ENCODE data around the gene NEB. TPM values are rescaled to one million over a fixed set of nuclear protein-coding genes. Genes with fewer than 3 reads are reported as not detected.

Gene NEB
- total RNA-seq, 1 donor from 2014 or later, result 1.0 TPM

DNA sequence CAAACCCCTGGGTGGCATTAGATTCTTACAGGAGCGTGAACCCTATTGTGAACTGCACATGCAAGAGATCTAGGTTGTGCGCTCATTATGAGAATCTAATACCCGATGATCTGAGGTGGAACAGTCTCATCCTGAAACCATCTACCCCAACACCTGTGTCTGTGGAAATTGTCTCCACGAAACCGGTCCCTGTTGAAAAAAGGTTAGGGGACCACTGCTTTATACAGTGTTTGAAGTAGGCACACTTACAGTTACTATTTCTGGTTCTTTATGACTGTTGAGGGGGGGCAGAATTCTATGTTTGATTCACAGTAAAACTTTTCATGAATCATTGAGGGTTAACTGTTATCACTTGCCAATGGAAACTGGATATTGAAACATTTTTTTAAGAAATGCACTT lies 252.5 kb downstream of the NEB start:
- Mint-ChIP-seq H3K4me3 (ENCODE audit: unreplicated experiment) (no peak overlapping the region), H3K36me3 (ENCODE audit: low read depth) (peaks cover 17% of the 10 kb centered on the region), H3K27me3 (ENCODE audit: low read depth) (no peaks in the 10 kb centered on the region), H3K27ac (ENCODE audit: unreplicated experiment) (no peak overlapping the region), H3K9me3 (ENCODE audit: low read depth) (no peaks in the 10 kb centered on the region), H3K4me1 (ENCODE audit: low read depth) (no peaks in the 10 kb centered on the region)
- DNase-seq (ENCODE audit: low spot score), result no peak
- TF ChIP-seq, protein P1, sequence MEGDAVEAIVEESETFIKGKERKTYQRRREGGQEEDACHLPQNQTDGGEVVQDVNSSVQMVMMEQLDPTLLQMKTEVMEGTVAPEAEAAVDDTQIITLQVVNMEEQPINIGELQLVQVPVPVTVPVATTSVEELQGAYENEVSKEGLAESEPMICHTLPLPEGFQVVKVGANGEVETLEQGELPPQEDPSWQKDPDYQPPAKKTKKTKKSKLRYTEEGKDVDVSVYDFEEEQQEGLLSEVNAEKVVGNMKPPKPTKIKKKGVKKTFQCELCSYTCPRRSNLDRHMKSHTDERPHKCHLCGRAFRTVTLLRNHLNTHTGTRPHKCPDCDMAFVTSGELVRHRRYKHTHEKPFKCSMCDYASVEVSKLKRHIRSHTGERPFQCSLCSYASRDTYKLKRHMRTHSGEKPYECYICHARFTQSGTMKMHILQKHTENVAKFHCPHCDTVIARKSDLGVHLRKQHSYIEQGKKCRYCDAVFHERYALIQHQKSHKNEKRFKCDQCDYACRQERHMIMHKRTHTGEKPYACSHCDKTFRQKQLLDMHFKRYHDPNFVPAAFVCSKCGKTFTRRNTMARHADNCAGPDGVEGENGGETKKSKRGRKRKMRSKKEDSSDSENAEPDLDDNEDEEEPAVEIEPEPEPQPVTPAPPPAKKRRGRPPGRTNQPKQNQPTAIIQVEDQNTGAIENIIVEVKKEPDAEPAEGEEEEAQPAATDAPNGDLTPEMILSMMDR (IDR thresholded peaks at IDR 0.05), result no peak

DNA sequence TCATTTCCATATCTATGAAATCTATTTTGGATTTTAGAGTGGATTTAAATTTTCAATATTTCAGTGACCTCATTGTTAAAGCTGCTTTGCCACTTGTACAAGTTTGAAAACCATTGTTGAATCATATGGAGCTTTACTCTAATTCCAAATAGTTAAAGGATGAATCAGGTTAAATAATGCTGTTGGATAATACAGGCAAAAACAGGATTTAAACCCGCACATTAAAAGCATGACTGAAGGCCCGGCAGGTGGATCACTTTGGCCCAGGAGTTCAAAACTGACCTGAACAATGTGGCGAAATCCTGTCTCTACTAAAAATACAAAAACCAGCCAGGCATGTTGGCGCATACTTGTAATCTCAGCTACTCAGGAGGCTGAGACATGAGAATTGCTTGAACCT lies 256.3 kb downstream of the NEB start:
- no peak for DNase-seq (ENCODE audit: low spot score)
- Mint-ChIP-seq H3K9me3 (ENCODE audit: low read depth) (no peaks in the 10 kb centered on the region), H3K36me3 (ENCODE audit: low read depth) (peaks cover 18% of the 10 kb centered on the region), H3K4me1 (ENCODE audit: low read depth) (no peaks in the 10 kb centered on the region), H3K27ac (ENCODE audit: unreplicated experiment) (no peak overlapping the region), H3K4me3 (ENCODE audit: unreplicated experiment) (no peak overlapping the region), H3K27me3 (ENCODE audit: low read depth) (no peaks in the 10 kb centered on the region)
- TF ChIP-seq, protein P1 (IDR thresholded peaks at IDR 0.05), result no peak

DNA sequence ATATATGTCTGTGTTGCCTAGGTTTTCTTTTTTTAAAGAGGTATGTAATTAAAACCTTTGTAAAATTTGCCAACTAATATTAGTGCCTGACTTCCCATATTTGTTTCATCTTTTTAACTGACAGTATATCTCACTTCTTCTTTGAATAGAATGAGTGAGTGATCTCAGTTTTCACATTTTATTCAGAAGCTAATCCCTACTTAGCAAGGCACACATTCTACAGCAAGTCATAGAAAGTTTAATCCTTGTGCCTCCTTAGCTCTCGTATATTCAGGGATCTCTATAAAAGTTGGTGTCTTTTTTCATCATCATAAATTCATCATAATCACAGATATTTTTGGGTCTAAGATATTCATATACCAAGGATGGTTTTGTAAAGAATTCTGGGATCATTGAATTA lies 258.0 kb downstream of the NEB start:
- Mint-ChIP-seq H3K4me1 (ENCODE audit: low read depth) (no peaks in the 10 kb centered on the region), H3K4me3 (ENCODE audit: unreplicated experiment) (no peak overlapping the region), H3K27ac (ENCODE audit: unreplicated experiment) (no peak overlapping the region), H3K27me3 (ENCODE audit: low read depth) (no peaks in the 10 kb centered on the region), H3K9me3 (ENCODE audit: low read depth) (peaks cover 2% of the 10 kb centered on the region), H3K36me3 (ENCODE audit: low read depth) (peaks cover 28% of the 10 kb centered on the region)
- no peak for DNase-seq (ENCODE audit: low spot score)
- TF ChIP-seq, protein P1 (IDR thresholded peaks at IDR 0.05), result no peak

DNA sequence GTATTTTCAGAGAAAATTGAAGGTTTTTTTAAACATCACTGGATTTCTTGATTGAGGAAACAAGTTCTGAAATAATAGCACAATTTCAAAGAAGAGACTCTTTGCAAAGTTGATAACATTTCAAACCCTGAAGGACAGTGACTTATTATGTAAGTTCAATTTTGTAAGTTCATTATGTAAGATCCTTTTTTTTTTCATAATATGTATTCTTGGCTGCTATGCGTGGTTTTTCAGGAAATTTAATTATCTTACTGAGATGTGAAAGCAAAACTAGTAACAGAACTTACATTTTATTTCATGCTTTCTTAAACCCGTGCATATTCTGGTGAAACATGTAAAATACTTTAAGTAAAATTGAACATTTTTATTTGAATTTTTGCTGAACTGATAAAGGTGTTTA lies 259.2 kb downstream of the NEB start:
- Mint-ChIP-seq H3K4me1 (ENCODE audit: low read depth) (no peaks in the 10 kb centered on the region), H3K27ac (ENCODE audit: unreplicated experiment) (no peak overlapping the region), H3K9me3 (ENCODE audit: low read depth) (peaks cover 6% of the 10 kb centered on the region), H3K27me3 (ENCODE audit: low read depth) (no peaks in the 10 kb centered on the region), H3K36me3 (ENCODE audit: low read depth) (peaks cover 32% of the 10 kb centered on the region), H3K4me3 (ENCODE audit: unreplicated experiment) (no peak overlapping the region)
- no peak for DNase-seq (ENCODE audit: low spot score)
- TF ChIP-seq, protein P1 (IDR thresholded peaks at IDR 0.05), result no peak

DNA sequence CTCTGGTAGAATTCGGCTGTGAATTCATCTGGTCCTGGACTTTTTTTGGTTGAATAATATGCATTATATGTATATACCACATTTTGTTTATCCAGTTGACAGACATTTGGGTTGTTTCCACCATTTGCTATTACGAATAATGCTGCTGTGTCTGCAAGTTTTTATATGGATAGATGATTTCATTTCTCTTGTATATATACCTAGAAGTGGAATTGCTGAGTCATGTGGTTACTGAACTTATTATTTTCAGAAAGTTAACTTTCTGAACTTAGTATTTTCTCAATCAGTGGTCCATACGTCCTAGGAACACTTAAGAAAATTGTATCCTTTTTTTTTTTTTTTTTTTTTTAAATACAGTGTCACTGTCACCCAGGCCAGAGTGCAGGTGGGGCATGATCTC lies 261.3 kb downstream of the NEB start:
- Mint-ChIP-seq H3K4me3 (ENCODE audit: unreplicated experiment) (no peak overlapping the region), H3K27me3 (ENCODE audit: low read depth) (no peaks in the 10 kb centered on the region), H3K27ac (ENCODE audit: unreplicated experiment) (no peak overlapping the region), H3K9me3 (ENCODE audit: low read depth) (peaks cover 6% of the 10 kb centered on the region), H3K36me3 (ENCODE audit: low read depth) (peaks cover 38% of the 10 kb centered on the region), H3K4me1 (ENCODE audit: low read depth) (no peaks in the 10 kb centered on the region)
- TF ChIP-seq, protein P1 (IDR thresholded peaks at IDR 0.05), result no peak
- DNase-seq (ENCODE audit: low spot score), result no peak
